HepG2 (cell line): Measurements from ENCODE around the gene TUBB.

Experiments
- AHR ChIP-seq: IDR thresholded peaks from 2 replicates; pipeline ENCODE4 v1.6.1; 2018; ENCODE audit warnings: missing genetic modification reagents, missing compliant biosample characterization
- ARNTL ChIP-seq: sonication (generic); formaldehyde crosslinking; IDR thresholded peaks from 2 replicates; pipeline ENCODE4 v1.4.0; 2020; ENCODE audit warnings: mild to moderate bottlenecking, missing genetic modification reagents
- ELF4 ChIP-seq: sonication (generic); formaldehyde crosslinking; IDR thresholded peaks from 2 replicates; pipeline ENCODE4 v1.5.0; 2020; ENCODE audit warnings: missing genetic modification reagents, mild to moderate bottlenecking, moderate library complexity, borderline replicate concordance
- EZH2 ChIP-seq: conservative IDR thresholded peaks from 2 replicates; pipeline ENCODE4 v1.6.1; 2012; ENCODE audit warnings: mild to moderate bottlenecking, low read depth, low read length, moderate library complexity
- GABPA ChIP-seq, 2 experiments: IDR thresholded peaks; 2 replicates each; pipeline ENCODE4 v1.6.1; 2011 to 2016; ENCODE audit warnings: low read depth in 2 of 2, low read length in 1 of 2, missing biosample characterization in 1 of 2, missing genetic modification characterization in 1 of 2
- PAX8 ChIP-seq: sonication (generic); formaldehyde crosslinking; IDR thresholded peaks from 2 replicates; pipeline ENCODE4 v1.8.0; 2022; ENCODE audit warnings: mild to moderate bottlenecking, missing genetic modification reagents, borderline replicate concordance
- POLR2A ChIP-seq, 2 experiments: IDR thresholded peaks; 2 replicates each; pipeline ENCODE4 v1.6.1; 2011; ENCODE audit warnings: low read depth in 2 of 2, low read length in 2 of 2, mild to moderate bottlenecking in 1 of 2, moderate library complexity in 1 of 2; ENCODE audit not compliant: insufficient read depth in 1 of 2
- TMF1 ChIP-seq: sonication (generic); formaldehyde crosslinking; IDR thresholded peaks from 2 replicates; pipeline ENCODE4 v1.8.1; 2022; ENCODE audit warnings: low read depth, missing genetic modification reagents
- ZBTB8A ChIP-seq: sonication (generic); formaldehyde crosslinking; IDR thresholded peaks from 2 replicates; pipeline ENCODE4 v1.4.0; 2020; ENCODE audit warnings: mild to moderate bottlenecking, low read depth, missing genetic modification reagents, borderline replicate concordance
- ZNF501 ChIP-seq: sonication (generic); formaldehyde crosslinking; IDR thresholded peaks from 2 replicates; pipeline ENCODE4 v1.5.1; 2020; ENCODE audit warnings: mild to moderate bottlenecking, moderate library complexity, missing genetic modification reagents
- ZNF597 ChIP-seq: sonication (generic); formaldehyde crosslinking; IDR thresholded peaks from 2 replicates; pipeline ENCODE4 v1.5.0; 2020; ENCODE audit warnings: missing genetic modification reagents
- ZNF678 ChIP-seq: sonication (generic); formaldehyde crosslinking; IDR thresholded peaks from 2 replicates; pipeline ENCODE4 v1.4.0; 2020; ENCODE audit warnings: mild to moderate bottlenecking, missing genetic modification reagents
- TF ChIP-seq, protein P1 (sequence below): sonication (generic); formaldehyde crosslinking; IDR thresholded peaks from 2 replicates; pipeline ENCODE4 v1.5.0; 2020; ENCODE audit warnings: mild to moderate bottlenecking, missing genetic modification reagents, moderate library complexity
- TF ChIP-seq, protein P2 (sequence below): sonication (generic); formaldehyde crosslinking; IDR thresholded peaks from 2 replicates; pipeline ENCODE4 v1.4.0; 2020; ENCODE audit warnings: missing genetic modification reagents

DNA sequence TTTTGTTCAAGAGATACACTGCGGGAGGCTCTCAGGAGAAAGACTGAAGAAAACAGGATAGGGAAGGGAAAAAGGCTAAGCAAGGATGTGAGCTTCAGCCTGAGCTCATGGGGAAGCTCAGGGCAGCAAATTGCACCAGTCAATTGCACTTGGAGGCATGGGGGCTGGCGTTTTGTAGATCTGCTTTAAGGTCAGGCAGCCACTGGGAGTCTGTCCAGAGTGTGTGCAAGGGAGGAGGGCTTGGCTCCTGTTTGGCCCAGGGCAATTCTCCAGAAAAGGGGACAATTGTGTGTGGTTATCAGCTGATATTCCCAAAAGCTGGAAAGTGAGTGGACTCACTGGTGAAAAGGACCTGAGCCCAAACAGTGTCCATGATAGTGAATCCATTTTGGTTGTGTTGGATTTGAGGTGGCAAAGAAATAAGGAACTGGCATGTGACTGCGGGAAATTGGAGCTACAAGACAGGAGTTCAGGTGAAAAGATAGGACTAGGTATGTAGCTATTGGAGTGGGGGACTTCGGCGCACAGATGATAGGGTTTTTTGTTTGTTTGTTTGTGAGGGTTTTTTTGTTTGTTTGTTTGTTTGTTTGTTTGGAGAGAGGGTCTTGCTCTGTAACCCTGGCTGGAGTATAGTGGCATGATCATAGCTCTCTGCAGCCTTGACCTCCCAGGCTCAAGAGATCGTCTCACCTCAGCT lies 46.5 kb downstream of the TUBB start:
- TF ChIP-seq GABPA (IDR thresholded peaks at IDR 0.05; ENCODE audit: low read depth, low read length) (no peak), GABPA (CRISPR knock-in tag; IDR thresholded peaks at IDR 0.05; ENCODE audit: low read depth) (no peak), PAX8 (CRISPR knock-in tag) (no peak), ZNF678 (CRISPR knock-in tag) (no peak), ARNTL (CRISPR knock-in tag) (no peak), TMF1 (CRISPR knock-in tag) (no peak), EZH2 (no peak), ZNF501 (CRISPR knock-in tag) (no peak), AHR (CRISPR knock-in tag) (no peak), ZBTB8A (no peak), ELF4 (no peak), ZNF597 (no peak), POLR2A (IDR thresholded peaks at IDR 0.05; ENCODE audit: insufficient read depth in 1 of 2, low read depth in 2 of 2, low read length in 2 of 2) (no peak)
- TF ChIP-seq, protein P1, sequence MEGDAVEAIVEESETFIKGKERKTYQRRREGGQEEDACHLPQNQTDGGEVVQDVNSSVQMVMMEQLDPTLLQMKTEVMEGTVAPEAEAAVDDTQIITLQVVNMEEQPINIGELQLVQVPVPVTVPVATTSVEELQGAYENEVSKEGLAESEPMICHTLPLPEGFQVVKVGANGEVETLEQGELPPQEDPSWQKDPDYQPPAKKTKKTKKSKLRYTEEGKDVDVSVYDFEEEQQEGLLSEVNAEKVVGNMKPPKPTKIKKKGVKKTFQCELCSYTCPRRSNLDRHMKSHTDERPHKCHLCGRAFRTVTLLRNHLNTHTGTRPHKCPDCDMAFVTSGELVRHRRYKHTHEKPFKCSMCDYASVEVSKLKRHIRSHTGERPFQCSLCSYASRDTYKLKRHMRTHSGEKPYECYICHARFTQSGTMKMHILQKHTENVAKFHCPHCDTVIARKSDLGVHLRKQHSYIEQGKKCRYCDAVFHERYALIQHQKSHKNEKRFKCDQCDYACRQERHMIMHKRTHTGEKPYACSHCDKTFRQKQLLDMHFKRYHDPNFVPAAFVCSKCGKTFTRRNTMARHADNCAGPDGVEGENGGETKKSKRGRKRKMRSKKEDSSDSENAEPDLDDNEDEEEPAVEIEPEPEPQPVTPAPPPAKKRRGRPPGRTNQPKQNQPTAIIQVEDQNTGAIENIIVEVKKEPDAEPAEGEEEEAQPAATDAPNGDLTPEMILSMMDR (CRISPR knock-in tag), result no peak
- TF ChIP-seq, protein P2, sequence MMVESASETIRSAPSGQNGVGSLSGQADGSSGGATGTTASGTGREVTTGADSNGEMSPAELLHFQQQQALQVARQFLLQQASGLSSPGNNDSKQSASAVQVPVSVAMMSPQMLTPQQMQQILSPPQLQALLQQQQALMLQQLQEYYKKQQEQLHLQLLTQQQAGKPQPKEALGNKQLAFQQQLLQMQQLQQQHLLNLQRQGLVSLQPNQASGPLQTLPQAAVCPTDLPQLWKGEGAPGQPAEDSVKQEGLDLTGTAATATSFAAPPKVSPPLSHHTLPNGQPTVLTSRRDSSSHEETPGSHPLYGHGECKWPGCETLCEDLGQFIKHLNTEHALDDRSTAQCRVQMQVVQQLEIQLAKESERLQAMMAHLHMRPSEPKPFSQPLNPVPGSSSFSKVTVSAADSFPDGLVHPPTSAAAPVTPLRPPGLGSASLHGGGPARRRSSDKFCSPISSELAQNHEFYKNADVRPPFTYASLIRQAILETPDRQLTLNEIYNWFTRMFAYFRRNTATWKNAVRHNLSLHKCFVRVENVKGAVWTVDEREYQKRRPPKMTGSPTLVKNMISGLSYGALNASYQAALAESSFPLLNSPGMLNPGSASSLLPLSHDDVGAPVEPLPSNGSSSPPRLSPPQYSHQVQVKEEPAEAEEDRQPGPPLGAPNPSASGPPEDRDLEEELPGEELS (CRISPR knock-in tag), result no peak
